Suprapubic skin (tissue), 3 donors: Measurements from ENCODE around the gene CRB2.

Source experiments
- EP300 ChIP-seq: sonication (generic); formaldehyde crosslinking; IDR thresholded peaks from one replicate; pipeline ENCODE4 v1.6.1; 2017; ENCODE audit warnings: antibody characterized with exemption
- POLR2A ChIP-seq, 2 donors: fragments of 450-650 bp; IDR thresholded peaks; one replicate each; pipeline ENCODE4 v1.6.1; 2017; ENCODE audit warnings: antibody characterized with exemption in 2 of 2, mild to moderate bottlenecking in 2 of 2, moderate library complexity in 2 of 2
- TF ChIP-seq, protein P1 (sequence below), 2 donors: fragments of 200-600 bp in 1 of 2; fragments of 450-650 bp in 1 of 2; sonication (generic) in 1 of 2; IDR thresholded peaks; one replicate each; pipeline ENCODE4 v1.5.1; 2016 to 2019; ENCODE audit warnings: antibody characterized with exemption in 2 of 2, mild to moderate bottlenecking in 1 of 2, moderate library complexity in 1 of 2

DNA sequence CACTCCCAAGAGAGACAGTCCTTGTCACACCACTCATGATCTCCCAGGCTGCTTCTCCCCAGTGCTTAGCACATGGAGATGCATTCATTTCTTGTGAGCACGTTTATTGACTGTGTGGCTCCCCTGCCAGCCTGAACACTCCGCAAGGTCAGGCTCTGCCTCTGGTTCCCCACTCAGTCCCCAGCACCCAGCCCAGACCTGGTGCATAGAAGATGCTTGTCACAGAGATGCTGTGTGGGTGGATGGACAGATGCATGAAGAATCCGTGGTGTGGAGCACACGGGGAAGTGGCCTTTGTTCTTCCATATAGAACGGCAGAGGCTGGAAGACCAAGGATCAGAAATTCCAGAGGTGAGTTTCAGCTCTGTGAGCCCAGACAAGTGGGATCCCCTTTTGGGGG, 13.8 kb upstream of the CRB2 start:
- TF ChIP-seq, protein P1, sequence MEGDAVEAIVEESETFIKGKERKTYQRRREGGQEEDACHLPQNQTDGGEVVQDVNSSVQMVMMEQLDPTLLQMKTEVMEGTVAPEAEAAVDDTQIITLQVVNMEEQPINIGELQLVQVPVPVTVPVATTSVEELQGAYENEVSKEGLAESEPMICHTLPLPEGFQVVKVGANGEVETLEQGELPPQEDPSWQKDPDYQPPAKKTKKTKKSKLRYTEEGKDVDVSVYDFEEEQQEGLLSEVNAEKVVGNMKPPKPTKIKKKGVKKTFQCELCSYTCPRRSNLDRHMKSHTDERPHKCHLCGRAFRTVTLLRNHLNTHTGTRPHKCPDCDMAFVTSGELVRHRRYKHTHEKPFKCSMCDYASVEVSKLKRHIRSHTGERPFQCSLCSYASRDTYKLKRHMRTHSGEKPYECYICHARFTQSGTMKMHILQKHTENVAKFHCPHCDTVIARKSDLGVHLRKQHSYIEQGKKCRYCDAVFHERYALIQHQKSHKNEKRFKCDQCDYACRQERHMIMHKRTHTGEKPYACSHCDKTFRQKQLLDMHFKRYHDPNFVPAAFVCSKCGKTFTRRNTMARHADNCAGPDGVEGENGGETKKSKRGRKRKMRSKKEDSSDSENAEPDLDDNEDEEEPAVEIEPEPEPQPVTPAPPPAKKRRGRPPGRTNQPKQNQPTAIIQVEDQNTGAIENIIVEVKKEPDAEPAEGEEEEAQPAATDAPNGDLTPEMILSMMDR (IDR thresholded peaks at IDR 0.05) = no peak
- TF ChIP-seq POLR2A (IDR thresholded peaks at IDR 0.05) (no peak), EP300 (no peak)
